ENCODE results near the gene GM2A. TPM values are rescaled to one million over a fixed set of nuclear protein-coding genes. Genes with fewer than 3 reads are reported as not detected.

Gene GM2A
- total and polyA plus RNA-seq, 2 of the 13 experiments (the other 11 are each of a cell fraction or from before 2014, with no cell fraction given) = 14.6 to 29.6 TPM

- TF ChIP-seq, protein P1, sequence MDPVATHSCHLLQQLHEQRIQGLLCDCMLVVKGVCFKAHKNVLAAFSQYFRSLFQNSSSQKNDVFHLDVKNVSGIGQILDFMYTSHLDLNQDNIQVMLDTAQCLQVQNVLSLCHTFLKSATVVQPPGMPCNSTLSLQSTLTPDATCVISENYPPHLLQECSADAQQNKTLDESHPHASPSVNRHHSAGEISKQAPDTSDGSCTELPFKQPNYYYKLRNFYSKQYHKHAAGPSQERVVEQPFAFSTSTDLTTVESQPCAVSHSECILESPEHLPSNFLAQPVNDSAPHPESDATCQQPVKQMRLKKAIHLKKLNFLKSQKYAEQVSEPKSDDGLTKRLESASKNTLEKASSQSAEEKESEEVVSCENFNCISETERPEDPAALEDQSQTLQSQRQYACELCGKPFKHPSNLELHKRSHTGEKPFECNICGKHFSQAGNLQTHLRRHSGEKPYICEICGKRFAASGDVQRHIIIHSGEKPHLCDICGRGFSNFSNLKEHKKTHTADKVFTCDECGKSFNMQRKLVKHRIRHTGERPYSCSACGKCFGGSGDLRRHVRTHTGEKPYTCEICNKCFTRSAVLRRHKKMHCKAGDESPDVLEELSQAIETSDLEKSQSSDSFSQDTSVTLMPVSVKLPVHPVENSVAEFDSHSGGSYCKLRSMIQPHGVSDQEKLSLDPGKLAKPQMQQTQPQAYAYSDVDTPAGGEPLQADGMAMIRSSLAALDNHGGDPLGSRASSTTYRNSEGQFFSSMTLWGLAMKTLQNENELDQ (CRISPR knock-in tag; IDR thresholded peaks at IDR 0.05; ENCODE audit: borderline replicate concordance) = no peak
- TF ChIP-seq RARA (CRISPR knock-in tag; IDR thresholded peaks at IDR 0.05) (no peak), U2AF2 (IDR thresholded peaks at IDR 0.05; ENCODE audit: low read depth, low read length) (no peak), FOXA1 (IDR thresholded peaks at IDR 0.05) (no peak), FOXA1 (CRISPR knock-in tag; IDR thresholded peaks at IDR 0.05) (no peak), SMARCE1 (IDR thresholded peaks at IDR 0.05; ENCODE audit: borderline replicate concordance) (no peak), KAT8 (CRISPR knock-in tag; IDR thresholded peaks at IDR 0.05) (0 out of 2 replicates have a peak, but pooled peaks have one; percentile 8), ZNF589 (CRISPR knock-in tag; conservative IDR thresholded peaks at IDR 0.05) (no peak)
Observed at GRCh38 chr5:151238303-151238741, 14.7 kb upstream of the GM2A start (continued).

DNA sequence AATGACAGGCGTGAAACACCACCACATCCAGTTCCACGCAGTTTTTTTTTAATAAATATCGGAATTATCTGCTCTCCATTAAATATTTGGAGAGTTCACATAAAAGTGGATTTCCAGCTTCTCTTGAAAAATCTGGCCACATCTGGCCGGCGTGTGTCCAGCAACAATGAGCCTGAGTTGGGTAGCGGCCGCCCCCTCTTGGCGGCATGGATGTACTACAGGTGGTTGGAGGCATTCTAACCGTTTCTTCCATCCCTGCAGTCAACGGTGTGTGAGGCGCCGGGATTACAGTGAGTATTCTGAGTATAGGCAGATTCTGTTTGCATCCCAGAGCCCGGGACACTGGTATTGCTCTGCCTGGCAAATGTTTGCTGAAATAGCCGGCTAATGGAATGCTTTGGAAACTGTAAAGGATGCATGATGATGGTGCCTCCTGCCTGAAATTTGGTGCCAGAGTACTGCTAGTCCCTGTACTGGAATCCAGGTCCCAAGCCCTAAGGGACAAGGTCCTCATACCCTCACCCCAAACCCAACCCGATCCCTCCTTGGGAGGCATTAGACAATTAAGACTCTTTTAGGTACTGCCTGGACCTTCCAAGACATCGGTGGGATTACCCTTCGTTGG is 13.6 kb upstream of the GM2A start:
- Histone ChIP-seq H4K20me1 (ENCODE audit: insufficient read depth, low read length) (no peaks in the 10 kb centered on the region), H3K4me1 (ENCODE audit: insufficient read depth, low read length) (peaks cover 47% of the 10 kb centered on the region), H3K9ac (ENCODE audit: insufficient read depth, low read depth, low read length) (no peak overlapping the region), H3K79me2 (ENCODE audit: insufficient read depth, low read length) (no peaks in the 10 kb centered on the region), H3K27me3 (ENCODE audit: control insufficient read depth in 1 of 2, insufficient read depth in 2 of 2, low read length in 2 of 2) (peaks cover 2 to 14% of the 10 kb centered on the region in 2 experiments; a peak in 2 of 5 replicates), H3K27ac (ENCODE audit: extremely low read length, insufficient read depth, low read length) (no peak overlapping the region), H3K36me3 (replicated peaks in 1 of 2; ENCODE audit: control insufficient read depth in 1 of 2, insufficient read depth in 2 of 2, low read length in 2 of 2) (no peaks in the 10 kb centered on the region), H3K9me3 (ENCODE audit: low read length) (no peaks in the 10 kb centered on the region), H2AFZ (ENCODE audit: low read length) (no peak overlapping the region), H3K4me3 (replicated peaks in 1 of 3; ENCODE audit: insufficient read depth in 1 of 3, low read depth in 2 of 3, low read length in 3 of 3) (peak overlapping the region; percentile 35 to 68 (median 37); a peak in 5 of 6 replicates), H3K4me2 (ENCODE audit: low read depth, low read length) (peak overlapping the region; percentile 79)
- ATAC-seq = peak; percentile 69
- in situ Hi-C loops (cut with HindIII; ENCODE audit: extremely low pct_ligation_motif_present, low pct_unique_long_range_greater_than_20kb) (loop anchor here (10.0 kb wide), 1 partner anchor 115 kb away; no protein-coding TSS in a partner anchor), intact Hi-C loops (cut with micrococcal nuclease; ENCODE audit: unreplicated experiment) (loop anchor here (1.0 kb wide), 2 partner anchors 75 to 113 kb away; no protein-coding TSS in a partner anchor)
- 15% methylated on average over 17 of the region's 17 CpGs for WGBS (ENCODE audit: low lambda C conversion rate)
- BruUV-seq (replicated peaks) = no TSS peak
- peak; percentile 63 for DNase-seq (ENCODE audit: low spot score)
- ChIA-PET CTCF (ENCODE audit: low intra/inter-chr PET ratio, low total read pairs) (interaction anchor here (1.2 to 2.0 kb wide), 2 partner anchors 75 to 113 kb away, joined by 6 to 19 read pairs; no protein-coding TSS in a partner anchor), POLR2A (interaction anchor here (1.1 to 1.8 kb wide), 4 partner anchors 12 to 113 kb away, joined by 4 to 8 read pairs (median 6); partner anchors contain the start of genes CCDC69 and GM2A)
- peak; percentile 60 for FAIRE-seq
- TF ChIP-seq GZF1 (CRISPR knock-in tag; IDR thresholded peaks at IDR 0.05) (peak; percentile 78; the same call in 1 of the 2 replicates), CENPX (CRISPR knock-in tag; IDR thresholded peaks at IDR 0.05) (no peak), SAP130 (CRISPR knock-in tag; IDR thresholded peaks at IDR 0.05; ENCODE audit: low read depth) (0 out of 2 replicates have a peak, but pooled peaks have one; percentile 29), ZNF510 (CRISPR knock-in tag; IDR thresholded peaks at IDR 0.05; ENCODE audit: low read depth) (no peak), ZNF720 (CRISPR knock-in tag; IDR thresholded peaks at IDR 0.05) (no peak), BCL6 (CRISPR knock-in tag; IDR thresholded peaks at IDR 0.05) (0 out of 2 replicates have a peak, but pooled peaks have one; percentile 11), XRCC5 (optimal IDR thresholded peaks at IDR 0.05; ENCODE audit: low read length) (peak; percentile 74), GFI1 (CRISPR knock-in tag; IDR thresholded peaks at IDR 0.05; ENCODE audit: borderline replicate concordance) (0 out of 2 replicates have a peak, but pooled peaks have one; percentile 32), ZNF121 (CRISPR knock-in tag; IDR thresholded peaks at IDR 0.05) (no peak), ZNF501 (CRISPR knock-in tag; IDR thresholded peaks at IDR 0.05) (peak; percentile 39; the same call in 1 of the 2 replicates), FOSL2 (CRISPR knock-in tag; IDR thresholded peaks at IDR 0.05) (0 out of 2 replicates have a peak, but pooled peaks have one; percentile 13), TFAP4 (IDR thresholded peaks at IDR 0.05; ENCODE audit: borderline replicate concordance, low read depth) (peak; percentile 37; the same call in 1 of the 2 replicates), RAD21 (CRISPR knock-in tag; IDR thresholded peaks at IDR 0.05) (peak; percentile 81), TEAD3 (CRISPR knock-in tag; optimal IDR thresholded peaks at IDR 0.05; ENCODE audit: borderline replicate concordance) (peak; percentile 31)
